Neural progenitor cell (in vitro differentiated cells): ENCODE data around the gene PARP8. TPM values are rescaled to one million over a fixed set of nuclear protein-coding genes. Genes with fewer than 3 reads are reported as not detected.
A peak's percentile ranks its signal among the peaks of the same experiment; 100 is the strongest.

Experiments
- DNase-seq: peaks from one replicate; pipeline ENCODE4 v3.0.0-alpha.2; 2016; ENCODE audit warnings: low spot score
- H2AFZ ChIP-seq: fragments of 200-600 bp; sonication (generic); replicated peaks from 2 replicates; pipeline ENCODE4 v1.6.1; 2016; ENCODE audit warnings: antibody characterized with exemption
- H3F3A ChIP-seq: fragments of 200-600 bp; sonication (generic); 2 replicates; pipeline ENCODE4 v1.6.1; 2016; ENCODE audit warnings: antibody characterized with exemption, low read depth
- H3K27ac ChIP-seq: fragments of 200-600 bp; sonication (generic); 2 replicates; pipeline ENCODE4 v1.5.1; 2016; ENCODE audit warnings: mild to moderate bottlenecking
- H3K27me3 ChIP-seq: fragments of 200-600 bp; sonication (generic); 2 replicates; pipeline ENCODE4 v1.6.1; 2016; ENCODE audit warnings: mild to moderate bottlenecking, moderate library complexity
- H3K36me3 ChIP-seq: fragments of 200-600 bp; sonication (generic); 2 replicates; pipeline ENCODE4 v1.5.1; 2016
- H3K4me1 ChIP-seq: fragments of 200-600 bp; sonication (generic); 2 replicates; pipeline ENCODE4 v1.6.1; 2016; ENCODE audit warnings: mixed run types
- H3K4me2 ChIP-seq: fragments of 200-600 bp; sonication (generic); 2 replicates; pipeline ENCODE4 v1.6.1; 2016
- H3K4me3 ChIP-seq: fragments of 200-600 bp; sonication (generic); 2 replicates; pipeline ENCODE4 v1.5.1; 2016
- H3K79me2 ChIP-seq: fragments of 200-600 bp; sonication (generic); 2 replicates; pipeline ENCODE4 v1.6.1; 2016; ENCODE audit warnings: low read depth
- H3K9ac ChIP-seq: fragments of 200-600 bp; sonication (generic); 2 replicates; pipeline ENCODE4 v1.6.1; 2016
- H3K9me3 ChIP-seq: fragments of 200-600 bp; sonication (generic); 2 replicates; pipeline ENCODE4 v1.5.1; 2016; ENCODE audit warnings: low read depth
- H4K20me1 ChIP-seq: fragments of 200-600 bp; sonication (generic); 2 replicates; pipeline ENCODE4 v1.6.1; 2016; ENCODE audit warnings: low read depth
- H3K27ac Mint-ChIP-seq: 3 replicates; pipeline ENCODE4 v1.8.0; 2021; ENCODE audit warnings: mixed read lengths
- H3K27me3 Mint-ChIP-seq: 2 replicates; pipeline ENCODE4 v1.8.0; 2022; ENCODE audit warnings: low read depth, mild to moderate bottlenecking, inconsistent platforms, moderate library complexity, mixed read lengths; ENCODE audit not compliant: insufficient read depth
- H3K36me3 Mint-ChIP-seq: 3 replicates; pipeline ENCODE4 v1.8.0; 2021; ENCODE audit warnings: mixed read lengths
- H3K4me1 Mint-ChIP-seq: 3 replicates; pipeline ENCODE4 v1.8.0; 2021; ENCODE audit warnings: mixed read lengths
- H3K4me3 Mint-ChIP-seq: 3 replicates; pipeline ENCODE4 v1.8.0; 2021; ENCODE audit warnings: mild to moderate bottlenecking, moderate library complexity, mixed read lengths
- H3K9me3 Mint-ChIP-seq: 3 replicates; pipeline ENCODE4 v1.8.0; 2020; ENCODE audit warnings: mixed read lengths
- EZH2 ChIP-seq: fragments of 200-600 bp; sonication (generic); IDR thresholded peaks from 2 replicates; pipeline ENCODE4 v1.6.1; 2017; ENCODE audit warnings: antibody characterized with exemption, mild to moderate bottlenecking, moderate library complexity
- EZH2phosphoT487 ChIP-seq: fragments of 200-600 bp; sonication (generic); IDR thresholded peaks from 2 replicates; pipeline ENCODE4 v1.6.1; 2017; ENCODE audit warnings: antibody characterized with exemption
- total RNA-seq: library from RNA; depleted of rRNA; stranded (reverse); fragments of >200 nt; gene quantifications from 2 replicates; pipeline ENCODE4 v1.2.3, GENCODE V29; 2015; ENCODE audit warnings: low replicate concordance
- TF ChIP-seq, protein P1 (sequence below): fragments of 200-600 bp; sonication (generic); IDR thresholded peaks from 2 replicates; pipeline ENCODE4 v1.5.1; 2017; ENCODE audit warnings: antibody characterized with exemption, mild to moderate bottlenecking

The PARP8 gene
- total RNA-seq, 1 donor from 2014 or later: 38.9 TPM

DNA sequence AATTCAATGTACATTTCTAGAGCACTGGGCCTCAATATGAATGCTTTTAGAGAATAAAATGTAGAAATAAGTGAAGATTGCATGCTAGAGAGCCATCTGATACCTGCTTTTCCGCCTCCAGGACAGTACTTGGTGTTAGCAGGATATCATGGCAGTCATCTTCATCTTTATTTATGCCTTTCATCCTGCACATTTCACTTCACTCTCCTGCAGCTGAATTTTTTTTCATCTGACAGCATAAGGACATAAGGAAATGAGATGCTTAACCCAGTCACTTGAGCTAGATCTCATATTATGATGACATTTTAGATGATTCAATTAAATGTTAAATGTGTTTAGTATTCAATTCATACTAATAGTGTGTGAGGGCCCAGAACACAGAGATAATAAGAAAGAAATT is 162.6 kb downstream of the PARP8 start:
- H3K4me1 Mint-ChIP-seq: no peaks in the 10 kb centered on the region

GRCh38 chr5:50832657-50833284 is 166.3 kb downstream of the PARP8 start:
- Mint-ChIP-seq H3K27ac (no peak overlapping the region), H3K4me1 (peaks cover 8% of the 10 kb centered on the region), H3K4me3 (no peak overlapping the region), H3K27me3 (no peaks in the 10 kb centered on the region), H3K36me3 (peaks cover 29% of the 10 kb centered on the region), H3K9me3 (no peaks in the 10 kb centered on the region)
- peaks cover 22% of the 10 kb centered on the region for H3K36me3 ChIP-seq
- no peak overlapping the region for H3K4me2 ChIP-seq
- peaks cover 12% of the 10 kb centered on the region for H3K4me1 ChIP-seq
- H4K20me1 ChIP-seq: no peaks in the 10 kb centered on the region
- DNase-seq: no peak
- no peak overlapping the region for H3K27ac ChIP-seq
- H3K27me3 ChIP-seq: no peaks in the 10 kb centered on the region
- no peak overlapping the region for H3K4me3 ChIP-seq
- no peaks in the 10 kb centered on the region for H3K9me3 ChIP-seq
- no peaks in the 10 kb centered on the region for H3F3A ChIP-seq
- H3K9ac ChIP-seq: no peak overlapping the region
- H2AFZ ChIP-seq: no peak overlapping the region
- TF ChIP-seq, protein P1, sequence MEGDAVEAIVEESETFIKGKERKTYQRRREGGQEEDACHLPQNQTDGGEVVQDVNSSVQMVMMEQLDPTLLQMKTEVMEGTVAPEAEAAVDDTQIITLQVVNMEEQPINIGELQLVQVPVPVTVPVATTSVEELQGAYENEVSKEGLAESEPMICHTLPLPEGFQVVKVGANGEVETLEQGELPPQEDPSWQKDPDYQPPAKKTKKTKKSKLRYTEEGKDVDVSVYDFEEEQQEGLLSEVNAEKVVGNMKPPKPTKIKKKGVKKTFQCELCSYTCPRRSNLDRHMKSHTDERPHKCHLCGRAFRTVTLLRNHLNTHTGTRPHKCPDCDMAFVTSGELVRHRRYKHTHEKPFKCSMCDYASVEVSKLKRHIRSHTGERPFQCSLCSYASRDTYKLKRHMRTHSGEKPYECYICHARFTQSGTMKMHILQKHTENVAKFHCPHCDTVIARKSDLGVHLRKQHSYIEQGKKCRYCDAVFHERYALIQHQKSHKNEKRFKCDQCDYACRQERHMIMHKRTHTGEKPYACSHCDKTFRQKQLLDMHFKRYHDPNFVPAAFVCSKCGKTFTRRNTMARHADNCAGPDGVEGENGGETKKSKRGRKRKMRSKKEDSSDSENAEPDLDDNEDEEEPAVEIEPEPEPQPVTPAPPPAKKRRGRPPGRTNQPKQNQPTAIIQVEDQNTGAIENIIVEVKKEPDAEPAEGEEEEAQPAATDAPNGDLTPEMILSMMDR: no peak
- H3K79me2 ChIP-seq: no peaks in the 10 kb centered on the region

More for the DNA sequence above, 162.6 kb downstream of the PARP8 start:
- Mint-ChIP-seq H3K4me3 (no peak overlapping the region), H3K27ac (no peak overlapping the region), H3K27me3 (no peaks in the 10 kb centered on the region), H3K36me3 (peaks cover 15% of the 10 kb centered on the region), H3K9me3 (no peaks in the 10 kb centered on the region)
- H3K79me2 ChIP-seq: no peaks in the 10 kb centered on the region
- no peak overlapping the region for H3K9ac ChIP-seq
- H3K4me3 ChIP-seq: no peak overlapping the region
- no peaks in the 10 kb centered on the region for H3K27me3 ChIP-seq
- no peak for DNase-seq
- no peak overlapping the region for H3K27ac ChIP-seq
- H2AFZ ChIP-seq: no peak overlapping the region
- H3F3A ChIP-seq: no peaks in the 10 kb centered on the region
- no peaks in the 10 kb centered on the region for H4K20me1 ChIP-seq
- H3K4me2 ChIP-seq: no peak overlapping the region
- no peaks in the 10 kb centered on the region for H3K9me3 ChIP-seq
- H3K36me3 ChIP-seq: peaks cover 26% of the 10 kb centered on the region
- no peak for TF ChIP-seq EZH2phosphoT487
- no peak for TF ChIP-seq EZH2
- TF ChIP-seq, protein P1: no peak
- no peaks in the 10 kb centered on the region for H3K4me1 ChIP-seq

- H3K9me3 Mint-ChIP-seq: no peaks in the 10 kb centered on the region
- Histone ChIP-seq H3K9me3 (no peaks in the 10 kb centered on the region), H3K9ac (no peak overlapping the region), H3K79me2 (no peaks in the 10 kb centered on the region), H3K27me3 (no peaks in the 10 kb centered on the region), H2AFZ (no peak overlapping the region), H3K4me2 (peak overlapping the region; percentile 37), H3K27ac (peak overlapping the region; percentile 4), H3K4me1 (peaks cover 12% of the 10 kb centered on the region), H3F3A (no peaks in the 10 kb centered on the region), H4K20me1 (no peaks in the 10 kb centered on the region), H3K36me3 (peaks cover 4% of the 10 kb centered on the region), H3K4me3 (no peak overlapping the region)
- peaks cover 31% of the 10 kb centered on the region for H3K36me3 Mint-ChIP-seq
- no peak overlapping the region for H3K27ac Mint-ChIP-seq
- H3K4me1 Mint-ChIP-seq: peaks cover 8% of the 10 kb centered on the region
- H3K27me3 Mint-ChIP-seq: no peaks in the 10 kb centered on the region
- H3K4me3 Mint-ChIP-seq: no peak overlapping the region
- TF ChIP-seq EZH2 (no peak), EZH2phosphoT487 (no peak)
- TF ChIP-seq, protein P1: no peak
- peak; percentile 24 for DNase-seq
These were observed 169.9 kb downstream of the PARP8 start for GRCh38 chr5:50836356-50836755.
